ENCODE results near the gene CDKN2C. TPM values are rescaled to one million over a fixed set of nuclear protein-coding genes. Genes with fewer than 3 reads are reported as not detected.

The CDKN2C gene
- total RNA-seq, 1 experiment from 2014 or later: 3.5 TPM

- Mint-ChIP-seq H3K4me1 (ENCODE audit: low read depth, unreplicated experiment) (no peaks in the 10 kb centered on the region), H3K27me3 (ENCODE audit: insufficient read depth, unreplicated experiment) (no peaks in the 10 kb centered on the region), H3K9me3 (ENCODE audit: unreplicated experiment) (no peaks in the 10 kb centered on the region), H3K36me3 (ENCODE audit: insufficient read depth, unreplicated experiment) (no peaks in the 10 kb centered on the region), H3K27ac (ENCODE audit: unreplicated experiment) (no peak overlapping the region), H3K4me3 (ENCODE audit: unreplicated experiment) (peak overlapping the region; percentile 81)
- CTCF ChIA-PET: interaction anchor here (0.6 to 1.8 kb wide), 2 partner anchors 39 to 267 kb away, joined by 3 to 9 read pairs; partner anchors contain the start of gene RNF11
- intact Hi-C loops (cut with micrococcal nuclease; ENCODE audit: unreplicated experiment): loop anchor here (1.0 to 10.0 kb wide), 4 partner anchors 8 to 193 kb away; partner anchors contain the start of gene FAF1
- no peaks in the 10 kb centered on the region for H3K36me3 ChIP-seq (ENCODE audit: control insufficient read depth, insufficient read depth, low read length)
- no peaks in the 10 kb centered on the region for H3K27me3 ChIP-seq (replicated peaks; ENCODE audit: control insufficient read depth, insufficient read depth, low read length)
- BruUV-seq (replicated peaks): no TSS peak
- POLR2A ChIA-PET: interaction anchor here (0.6 kb wide), 1 partner anchor 95 kb away, joined by 8 read pairs; no protein-coding TSS in a partner anchor
- peak overlapping the region; percentile 79 for H3K4me3 ChIP-seq (ENCODE audit: low read depth, low read length)
- peak; percentile 2 to 22 for TF ChIP-seq CTCF (IDR thresholded peaks at IDR 0.05; ENCODE audit: insufficient read depth in 1 of 2, low read depth in 1 of 2, low read length in 1 of 2, severe bottlenecking in 1 of 2, unreplicated experiment in 1 of 2)
- no peaks in the 10 kb centered on the region for H3K4me1 ChIP-seq
- DNase-seq: peak; percentile 87 to 88
- H3K9me3 ChIP-seq: no peaks in the 10 kb centered on the region
Observed at GRCh38 chr1:50968158-50968820, 1.8 kb upstream of the CDKN2C start.

GRCh38 chr1:50968821-50969610 lies 1.0 kb upstream of the CDKN2C start:
- Mint-ChIP-seq H3K27me3 (ENCODE audit: insufficient read depth, unreplicated experiment) (peaks cover 2% of the 10 kb centered on the region), H3K27ac (ENCODE audit: unreplicated experiment) (no peak overlapping the region), H3K36me3 (ENCODE audit: insufficient read depth, unreplicated experiment) (no peaks in the 10 kb centered on the region), H3K4me1 (ENCODE audit: low read depth, unreplicated experiment) (no peaks in the 10 kb centered on the region), H3K9me3 (ENCODE audit: unreplicated experiment) (no peaks in the 10 kb centered on the region), H3K4me3 (ENCODE audit: unreplicated experiment) (peak overlapping the region; percentile 81)
- DNase-seq: peak in 1 of 2 experiments; percentile 39
- intact Hi-C loops (cut with micrococcal nuclease; ENCODE audit: unreplicated experiment): loop anchor here (1.0 to 10.0 kb wide), 4 partner anchors 9 to 194 kb away; partner anchors contain the start of gene FAF1
- ChIA-PET CTCF (interaction anchor here (0.6 to 1.8 kb wide), 3 partner anchors 9 to 267 kb away, joined by 3 to 9 read pairs (median 5); partner anchors contain the start of gene RNF11), POLR2A (interaction anchor here (1.1 kb wide), 1 partner anchor 9 kb away, joined by 3 read pairs; the partner anchor contains the start of gene FAF1)
- Histone ChIP-seq H3K27me3 (replicated peaks; ENCODE audit: control insufficient read depth, insufficient read depth, low read length) (no peaks in the 10 kb centered on the region), H3K36me3 (ENCODE audit: control insufficient read depth, insufficient read depth, low read length) (no peaks in the 10 kb centered on the region), H3K4me3 (ENCODE audit: low read depth, low read length) (peak overlapping the region; percentile 79), H3K9me3 (no peaks in the 10 kb centered on the region), H3K4me1 (no peaks in the 10 kb centered on the region)
- TSS peak; percentile 64 for BruUV-seq (replicated peaks)
- TF ChIP-seq CTCF (IDR thresholded peaks at IDR 0.05; ENCODE audit: insufficient read depth in 1 of 2, low read depth in 1 of 2, low read length in 1 of 2, severe bottlenecking in 1 of 2, unreplicated experiment in 1 of 2): no peak

GRCh38 chr1:50970509-50970887 lies 453 bp downstream of the CDKN2C start:
- no TSS peak for BruUV-seq (replicated peaks)
- Mint-ChIP-seq H3K4me1 (ENCODE audit: low read depth, unreplicated experiment) (no peaks in the 10 kb centered on the region), H3K36me3 (ENCODE audit: insufficient read depth, unreplicated experiment) (no peaks in the 10 kb centered on the region), H3K4me3 (ENCODE audit: unreplicated experiment) (peak overlapping the region; percentile 81), H3K27ac (ENCODE audit: unreplicated experiment) (no peak overlapping the region), H3K9me3 (ENCODE audit: unreplicated experiment) (no peaks in the 10 kb centered on the region), H3K27me3 (ENCODE audit: insufficient read depth, unreplicated experiment) (peaks cover 4% of the 10 kb centered on the region)
- H3K9me3 ChIP-seq: no peaks in the 10 kb centered on the region
- CTCF ChIA-PET: no interaction called here
- H3K4me1 ChIP-seq: no peaks in the 10 kb centered on the region
- no peaks in the 10 kb centered on the region for H3K27me3 ChIP-seq (replicated peaks; ENCODE audit: control insufficient read depth, insufficient read depth, low read length)
- H3K4me3 ChIP-seq (ENCODE audit: low read depth, low read length): peak overlapping the region; percentile 79
- POLR2A ChIA-PET: no interaction called here
- H3K36me3 ChIP-seq (ENCODE audit: control insufficient read depth, insufficient read depth, low read length): no peaks in the 10 kb centered on the region
- no peak for TF ChIP-seq CTCF (IDR thresholded peaks at IDR 0.05; ENCODE audit: insufficient read depth in 1 of 2, low read depth in 1 of 2, low read length in 1 of 2, severe bottlenecking in 1 of 2, unreplicated experiment in 1 of 2)
- no peak for DNase-seq
- intact Hi-C loops (cut with micrococcal nuclease; ENCODE audit: unreplicated experiment): no loop called here
